Measurements from ENCODE around the gene TIPIN.

TIPIN gene

DNA sequence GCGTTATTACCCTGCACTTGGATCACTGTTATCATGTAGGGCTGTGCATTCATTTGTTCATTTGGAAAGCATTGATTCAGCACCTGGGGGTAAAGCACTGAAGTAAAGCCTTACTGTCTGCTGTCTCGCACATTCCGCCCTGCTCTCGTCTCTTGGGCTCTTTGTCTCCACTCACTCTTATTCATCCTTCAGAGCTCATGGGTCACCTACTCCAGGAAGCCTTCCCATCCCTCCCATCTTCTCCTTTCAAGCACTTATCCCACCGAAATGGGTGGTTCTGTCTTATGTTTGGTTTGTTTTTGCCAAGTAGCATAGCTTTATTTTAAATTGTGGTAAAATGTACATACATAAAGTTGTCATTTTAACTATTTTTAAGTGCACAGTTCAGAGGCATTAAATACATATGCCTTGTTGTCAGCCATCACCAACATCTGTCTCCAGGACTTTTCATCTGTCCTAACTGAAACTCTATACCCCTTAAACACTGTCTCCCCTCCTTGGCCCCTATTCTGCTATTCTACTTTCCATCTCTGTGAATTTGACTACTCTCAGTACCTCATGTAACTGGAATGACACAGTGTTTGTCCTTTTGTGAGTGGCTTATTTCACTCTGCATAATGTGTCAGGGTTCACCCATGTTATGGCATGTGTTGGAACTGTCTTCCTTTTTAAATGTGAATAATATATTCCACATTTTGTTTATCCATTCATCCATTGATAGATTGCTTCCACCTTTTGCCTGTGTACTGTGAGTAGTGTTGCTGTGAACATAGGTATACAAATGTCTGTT is 53.8 kb downstream of the TIPIN start:
- no peak for DNase-seq (ENCODE audit: low read depth)

DNA sequence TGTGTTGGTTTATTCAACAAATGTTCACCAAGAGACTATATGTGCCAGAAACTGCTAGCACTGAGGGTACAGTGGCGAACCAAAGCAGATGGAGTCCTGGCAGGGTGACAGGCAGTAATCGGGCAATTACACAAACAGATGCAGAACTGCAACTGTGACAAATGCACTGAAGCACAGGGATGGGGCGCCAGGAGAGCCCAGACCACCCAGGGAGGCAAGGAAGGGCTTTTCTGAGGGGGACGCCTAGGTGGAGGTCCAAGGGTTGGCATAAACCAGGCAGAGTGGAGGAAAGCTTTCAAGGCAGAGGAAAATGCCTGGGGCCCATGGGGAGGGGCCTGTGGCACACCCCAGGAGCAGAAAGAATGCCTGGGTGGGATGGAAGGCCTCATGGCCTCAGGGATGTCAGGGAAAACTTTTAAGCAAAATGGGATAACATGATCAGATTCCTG is 57.7 kb downstream of the TIPIN start:
- no peak for DNase-seq (ENCODE audit: low read depth)

DNA sequence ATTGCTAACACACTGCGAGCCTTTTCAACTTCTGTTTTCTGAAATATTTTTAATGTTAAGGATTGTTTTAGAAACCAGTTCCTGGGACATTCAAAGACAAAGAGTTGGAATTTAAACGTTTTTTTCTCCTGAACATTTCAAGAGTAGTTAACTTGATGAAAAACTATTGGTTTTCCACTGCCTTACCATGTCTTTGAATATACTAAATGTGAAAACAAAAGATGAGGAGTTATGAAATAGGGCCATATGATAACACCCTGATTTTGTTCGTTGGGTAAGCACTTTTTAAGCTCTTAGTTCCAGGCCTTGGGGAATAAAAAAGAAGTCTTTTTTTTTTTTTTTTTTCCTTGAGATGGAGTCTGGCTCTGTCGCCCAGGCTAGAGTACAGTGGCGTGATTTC is 60.3 kb downstream of the TIPIN start:
- no peak for DNase-seq (ENCODE audit: low read depth)

- no peak for DNase-seq (ENCODE audit: low read depth)
Observed at GRCh38 chr15:66294932-66295235, 61.6 kb downstream of the TIPIN start.

GRCh38 chr15:66294157-66294931 is 62.1 kb downstream of the TIPIN start:
- DNase-seq (ENCODE audit: low read depth) = peak; percentile 1

DNA sequence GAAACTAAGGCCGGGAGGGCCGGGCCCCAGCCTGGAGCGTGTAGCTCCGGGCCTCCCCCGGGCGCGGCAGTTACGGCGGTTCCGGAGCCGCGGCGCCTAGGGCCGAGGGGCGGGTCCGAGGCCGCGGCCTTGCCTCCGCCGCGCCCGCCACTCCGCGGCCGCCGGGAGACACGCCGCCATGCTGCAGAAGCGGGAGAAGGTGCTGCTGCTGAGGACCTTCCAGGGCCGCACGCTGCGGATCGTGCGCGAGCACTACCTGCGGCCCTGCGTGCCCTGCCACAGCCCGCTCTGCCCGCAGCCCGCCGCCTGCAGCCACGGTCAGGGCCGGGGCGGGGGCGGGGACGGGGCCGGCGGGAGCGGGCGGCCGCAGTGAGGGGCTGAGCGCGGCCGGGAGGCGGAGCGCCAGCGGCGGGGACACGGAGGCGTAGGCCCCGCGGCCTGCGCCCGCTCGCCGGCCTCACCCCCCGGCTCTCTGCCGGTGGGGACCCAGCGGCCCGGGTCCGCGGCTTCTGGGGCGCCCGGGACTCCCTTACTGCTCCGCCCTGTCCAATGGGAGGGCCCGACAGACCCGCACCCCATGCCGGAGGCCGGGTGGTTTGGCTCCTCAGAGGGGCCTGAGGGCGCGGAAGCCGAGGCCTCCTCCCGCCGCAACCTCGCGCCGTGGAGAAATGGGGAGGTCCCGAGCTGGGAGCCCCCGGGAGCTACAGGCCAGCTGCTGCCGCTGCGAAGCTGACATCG is 62.9 kb downstream of the TIPIN start, which contains the start of gene DIS3L:
Gene DIS3L (plus strand): TSS at position 150 of the 738 bp plus-strand sequence. CDS start 29 bp downstream, at position 179.
- DNase-seq (ENCODE audit: low read depth) = peak; percentile 47

DNA sequence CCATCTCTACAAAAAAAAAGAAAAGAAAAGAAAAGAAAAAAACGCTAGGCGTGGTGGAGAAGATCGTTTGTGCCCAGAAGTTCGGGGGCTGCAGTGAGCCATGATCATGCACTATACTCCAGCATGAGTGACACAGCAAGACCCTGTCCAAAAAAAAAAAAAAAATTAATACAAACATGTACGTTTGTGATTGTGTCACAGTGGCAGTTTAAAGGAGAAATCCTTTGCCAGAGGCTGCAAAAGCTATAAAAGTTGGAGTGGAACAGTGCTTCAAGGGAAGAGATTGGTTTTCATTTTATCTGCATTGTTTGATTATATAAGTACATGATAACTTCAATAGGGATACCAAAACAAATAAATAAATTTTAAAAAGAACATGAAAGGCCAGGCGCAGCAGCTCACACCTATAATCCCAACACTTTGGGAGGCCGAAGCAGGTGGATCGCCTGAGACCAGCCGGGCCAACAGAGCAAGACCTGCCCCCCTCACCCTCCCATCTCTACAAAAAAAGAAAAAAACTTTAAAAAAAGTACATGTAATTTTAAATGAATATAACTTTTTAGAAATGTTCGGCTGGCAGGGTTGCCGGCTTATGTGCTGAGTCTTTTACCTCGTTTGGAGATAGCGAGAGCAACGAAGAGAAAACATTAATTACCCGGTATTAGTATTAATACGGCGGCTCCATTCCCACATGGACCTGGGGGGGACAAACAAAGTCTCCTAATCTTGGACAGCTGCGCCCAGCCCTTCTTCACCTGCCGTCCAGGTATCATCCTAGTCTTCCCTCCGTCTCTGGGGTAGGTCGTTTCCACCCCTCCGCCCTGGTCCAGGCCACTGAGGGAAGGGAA is 63.7 kb downstream of the TIPIN start:
- no peak for DNase-seq (ENCODE audit: low read depth)

- DNase-seq (ENCODE audit: low read depth) = no peak
Observed at GRCh38 chr15:66291816-66292570, 64.5 kb downstream of the TIPIN start.

DNA sequence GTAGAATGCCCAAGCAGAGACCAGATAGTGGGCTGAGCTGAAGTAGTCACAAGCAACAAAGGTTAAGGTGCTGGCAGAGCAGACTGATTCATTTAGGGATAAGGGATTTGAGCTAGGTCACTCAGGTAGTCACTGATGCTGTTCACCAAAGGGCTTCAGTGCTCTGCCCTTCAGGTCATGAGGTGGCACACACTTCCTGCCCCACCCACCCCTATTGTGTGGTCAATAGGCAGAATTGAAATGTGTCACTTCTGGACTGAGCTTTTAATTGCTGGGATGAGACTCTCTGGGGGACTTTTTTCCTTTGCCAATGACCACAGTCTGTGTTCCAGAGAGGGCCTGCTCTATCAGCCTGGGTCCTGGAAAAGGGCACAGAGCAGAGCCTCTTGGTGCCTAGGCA is 66.0 kb downstream of the TIPIN start:
- no peak for DNase-seq (ENCODE audit: low read depth)

DNA sequence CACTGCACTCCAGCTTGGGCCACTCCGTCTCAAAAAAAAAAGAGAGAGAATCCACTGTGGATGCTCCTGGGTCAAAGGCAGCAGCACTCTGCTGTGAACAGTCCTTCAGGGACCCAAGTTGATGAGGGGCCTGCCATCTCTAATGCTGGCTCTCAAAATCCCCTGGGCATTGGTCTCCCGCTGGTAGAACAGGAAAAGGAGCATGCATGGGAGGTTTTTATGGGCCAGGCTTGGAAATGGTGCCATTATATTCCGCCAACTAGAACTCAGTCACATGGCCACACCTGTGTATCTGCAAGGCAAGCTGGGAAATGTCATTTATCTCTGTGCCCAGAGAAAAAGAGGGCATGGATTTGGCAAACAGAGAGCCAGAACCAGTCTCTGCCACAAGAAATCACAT is 66.5 kb downstream of the TIPIN start:
- DNase-seq (ENCODE audit: low read depth) = no peak

- no peak for DNase-seq (ENCODE audit: low read depth)
Observed at GRCh38 chr15:66288551-66289185, 67.8 kb downstream of the TIPIN start.

GRCh38 chr15:66288093-66288492 is 68.4 kb downstream of the TIPIN start:
- no peak for DNase-seq (ENCODE audit: low read depth)

DNA sequence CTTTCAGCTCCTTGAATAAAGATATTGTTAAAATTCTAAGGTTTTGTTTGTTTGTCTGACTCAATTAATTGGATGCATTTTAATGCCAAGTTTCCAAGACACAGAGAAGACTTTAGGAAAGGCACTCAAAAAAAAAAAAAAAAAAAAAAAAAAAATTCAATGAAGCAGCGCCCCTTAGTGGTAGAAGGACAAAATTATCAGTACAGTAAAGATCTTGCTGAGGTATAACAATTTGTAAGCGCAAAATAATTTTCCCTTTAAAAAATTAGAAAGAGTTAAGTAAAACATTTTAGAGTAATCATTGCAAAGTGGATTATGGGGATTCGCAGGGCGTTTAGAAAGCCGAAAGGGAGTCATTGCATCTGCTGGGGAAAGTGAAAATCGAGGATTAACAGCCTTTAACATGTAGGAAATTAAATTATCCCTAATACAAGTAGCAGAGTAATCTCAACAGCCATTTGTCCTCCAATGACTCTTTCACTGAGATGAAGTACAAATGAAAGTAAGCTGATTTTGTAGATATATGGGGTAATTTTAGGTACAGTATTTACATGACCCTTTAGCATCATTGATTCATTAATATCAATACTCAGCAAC is 68.9 kb downstream of the TIPIN start:
- DNase-seq (ENCODE audit: low read depth) = no peak

Measured in activated T-helper 9 cell treated with anti-CD3 and anti-CD28 coated beads, Interleukin-2, amount 50 U/mL, for 16 hours (primary cell).